Effector CD4-positive, alpha-beta T cell (primary cell): ENCODE data around the gene OOSP3. TPM values are rescaled to one million over a fixed set of nuclear protein-coding genes. Genes with fewer than 3 reads are reported as not detected.
"Not testable (repeated sequence)": the region's sequence is repeated elsewhere in the genome, so short reads cannot be mapped to it uniquely, and the experiment has no call there.

Experiments used
- DNase-seq: peaks from one replicate; pipeline ENCODE4 v3.0.0-alpha.2; 2020
- total RNA-seq: gene quantifications from one replicate; lab custom pipeline; 2026; lab: John Stamatoyannopoulos, UW

The OOSP3 gene, protein sequence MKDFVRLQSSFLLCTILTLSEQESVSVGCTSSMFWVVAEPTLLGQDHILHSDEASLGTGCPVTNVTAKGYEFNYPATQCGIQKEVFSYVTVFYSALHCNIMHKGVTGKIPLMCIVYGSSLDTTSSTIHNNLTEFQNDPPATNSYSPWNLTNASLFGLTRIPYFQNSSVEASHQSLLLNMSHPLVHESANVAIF
- total RNA-seq, result not detected

DNA sequence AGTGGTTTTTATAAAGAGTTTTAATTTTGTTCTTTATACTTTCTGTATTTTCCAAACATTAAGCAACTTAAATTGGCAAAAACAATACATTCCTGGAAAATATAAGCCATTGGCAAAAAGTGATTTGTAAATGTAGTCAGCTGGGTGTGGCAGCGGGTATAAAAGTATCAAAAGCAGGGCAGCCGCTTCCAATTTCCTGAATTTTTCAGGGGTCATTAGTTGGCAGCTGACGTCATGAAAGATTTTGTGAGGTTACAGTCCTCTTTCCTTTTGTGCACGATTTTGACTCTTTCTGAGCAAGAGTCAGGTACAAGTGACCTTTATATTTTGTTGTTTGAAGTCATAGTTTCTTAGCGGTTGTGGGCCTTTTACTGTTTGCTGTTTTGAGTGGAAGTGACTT, at the start of gene OOSP3:
TSS of gene OOSP3 (plus strand) at position 208 of the 400 bp plus-strand sequence. CDS start at position 235, 27 bp downstream.
- no peak for DNase-seq

DNA sequence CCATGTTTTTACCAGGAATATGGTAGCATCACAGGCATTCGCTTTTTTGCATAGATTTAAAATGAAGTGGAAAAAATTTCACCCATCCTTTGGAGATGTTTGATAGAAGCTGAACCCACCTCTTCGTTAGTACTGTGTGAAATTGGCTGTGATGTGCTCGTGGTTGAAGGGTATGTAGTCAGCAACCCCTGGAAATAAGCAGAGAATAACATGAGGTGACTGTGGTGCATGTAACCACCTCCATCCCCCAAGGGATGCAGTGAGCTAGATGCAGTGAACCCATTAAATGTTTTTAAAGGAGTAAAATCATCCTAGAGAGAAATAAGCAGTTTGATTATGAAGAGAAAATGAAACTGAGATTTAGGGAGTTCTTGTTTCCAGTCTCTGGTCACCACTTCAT, 49.2 kb upstream of the OOSP3 start:
- no peak for DNase-seq

DNA sequence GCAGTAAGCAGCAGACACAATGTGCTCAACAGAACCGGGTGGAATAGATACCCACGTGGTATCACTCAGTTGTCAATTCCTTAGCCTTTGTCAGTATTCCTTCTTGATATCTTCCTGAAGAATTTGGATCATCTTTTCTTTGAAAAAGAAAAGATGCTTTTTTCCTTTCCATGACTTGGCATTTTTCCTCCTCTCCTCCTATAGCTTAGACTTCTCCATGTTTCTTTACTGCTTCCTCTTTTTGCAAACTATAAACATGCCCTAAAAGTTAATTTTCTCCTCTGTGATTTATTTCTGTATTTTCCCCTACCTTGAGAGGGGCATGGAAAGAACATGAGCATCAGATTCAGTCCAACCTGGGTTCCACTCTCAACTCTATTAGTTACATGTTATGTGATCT, 45.0 kb upstream of the OOSP3 start:
- no peak for DNase-seq

DNA sequence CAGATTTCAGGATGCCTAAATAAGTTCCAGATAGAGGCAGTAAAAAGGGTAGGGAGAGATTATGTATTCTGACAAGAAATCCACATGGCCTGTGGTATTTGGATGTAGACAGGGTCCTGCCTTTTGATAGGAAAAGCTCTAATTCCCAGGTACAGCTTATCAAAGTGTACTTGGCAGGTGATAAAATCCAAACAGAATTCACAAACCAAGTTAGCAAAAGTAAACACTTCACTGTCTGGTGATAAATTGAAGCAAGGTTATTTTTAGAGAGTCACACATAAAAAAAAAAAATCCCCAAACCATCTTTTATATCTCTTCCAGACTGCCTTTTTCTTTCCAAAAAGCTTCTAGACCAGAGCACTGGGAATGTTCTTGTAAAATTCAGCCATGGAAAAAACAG, 39.0 kb upstream of the OOSP3 start:
- no peak for DNase-seq

DNA sequence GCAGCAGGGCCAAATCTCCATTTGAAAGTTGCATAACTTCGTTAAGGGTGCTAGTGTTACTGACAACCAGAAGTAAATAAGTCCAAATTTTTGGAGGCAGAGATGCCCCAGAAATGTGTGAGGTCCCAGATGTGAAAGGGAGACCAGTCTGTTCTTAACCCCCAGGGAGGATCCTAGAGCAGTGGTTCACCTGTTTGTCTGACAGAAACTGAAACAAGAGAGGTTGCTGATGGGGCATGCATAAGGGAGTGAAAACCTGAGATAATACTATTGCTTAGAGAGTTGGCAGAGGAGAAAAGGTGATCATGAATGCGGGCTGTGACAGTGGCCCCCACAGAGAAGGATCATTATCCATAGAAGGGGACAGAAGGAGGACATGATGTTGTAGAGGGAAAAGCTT, 37.1 kb upstream of the OOSP3 start:
- DNase-seq, result no peak

DNA sequence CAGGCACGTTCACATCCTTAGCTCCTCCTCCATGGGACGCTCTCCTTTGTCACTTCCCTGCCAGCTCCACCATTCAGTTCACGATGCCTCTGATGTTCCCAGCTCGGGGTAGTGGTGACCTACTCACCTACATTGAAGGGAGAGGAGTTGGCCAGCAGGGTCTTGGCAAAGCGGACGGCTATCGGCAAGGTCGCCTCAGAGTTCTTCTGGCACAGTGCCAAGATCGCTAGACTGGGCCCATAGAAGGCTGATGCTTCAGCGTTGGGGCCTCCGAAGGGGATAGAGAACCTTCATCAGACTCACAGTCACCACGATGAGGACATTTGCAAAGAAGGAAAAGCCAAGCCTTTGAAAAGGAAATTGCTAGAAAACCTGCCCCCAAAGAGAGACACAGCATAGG, 36.3 kb upstream of the OOSP3 start:
- DNase-seq, result no peak

DNA sequence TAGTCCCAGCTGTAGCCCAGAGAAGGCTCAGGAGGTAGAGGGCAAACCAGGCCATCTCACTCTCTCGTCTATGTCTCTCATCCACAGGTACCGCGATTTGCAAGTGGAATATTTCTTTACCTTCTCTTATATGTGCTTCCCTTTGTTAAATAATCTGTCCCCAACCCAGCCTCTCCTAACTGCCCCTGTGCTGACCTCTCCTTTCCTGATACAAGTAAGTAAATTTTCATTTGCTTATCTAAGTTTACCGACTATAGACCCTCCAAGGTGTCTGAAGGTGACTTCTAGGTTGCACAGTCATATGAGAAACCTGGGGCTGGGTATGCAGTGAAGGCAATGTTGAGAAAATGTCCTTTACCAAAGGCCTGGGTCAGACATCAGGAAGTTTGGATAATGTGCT, 33.2 kb upstream of the OOSP3 start, which contains the start of gene CBLIF:
TSS of gene CBLIF (minus strand) at position 101 of the 400 bp plus-strand sequence. CDS start at position 55, 46 bp downstream.
- no peak for DNase-seq

DNA sequence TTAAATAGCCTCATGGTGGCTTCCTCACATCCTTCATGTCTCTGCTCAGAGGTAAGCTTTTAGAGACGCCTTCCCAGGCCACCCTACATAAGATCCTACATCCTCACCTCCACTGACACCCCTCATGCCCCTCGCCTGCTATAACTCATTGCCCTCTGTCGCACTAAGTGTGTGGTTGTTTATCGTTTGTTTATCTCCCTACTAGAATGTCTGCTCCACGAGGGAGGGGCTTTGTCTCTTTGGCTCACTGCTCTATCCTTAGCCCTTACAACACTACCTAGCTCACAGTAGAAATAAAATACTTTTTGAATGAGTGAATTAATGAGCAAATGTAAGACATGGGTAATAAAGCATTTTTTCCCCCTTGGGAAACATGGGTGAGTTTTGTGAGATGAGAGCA, 32.0 kb upstream of the OOSP3 start:
- DNase-seq, result no peak

DNA sequence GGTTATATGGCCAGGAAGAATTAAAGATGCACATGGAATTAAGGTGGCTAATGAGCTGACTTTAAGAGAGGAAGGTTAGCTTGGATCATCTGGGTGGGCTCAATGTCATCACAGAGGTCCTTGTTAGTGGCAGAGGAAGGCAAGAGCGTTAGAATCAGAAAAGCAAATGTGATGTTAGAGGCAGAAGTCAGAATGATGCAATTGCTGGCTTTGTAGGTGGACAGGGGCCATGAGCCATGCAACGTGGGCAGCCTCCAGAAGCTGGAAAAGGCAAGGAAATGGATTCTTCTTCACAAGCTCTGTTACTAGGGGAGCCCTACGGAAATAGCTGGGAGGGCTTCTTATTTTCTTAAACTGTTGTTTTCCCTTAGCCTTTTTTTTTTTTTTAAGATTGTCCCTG, 31.0 kb upstream of the OOSP3 start:
- no peak for DNase-seq

DNA sequence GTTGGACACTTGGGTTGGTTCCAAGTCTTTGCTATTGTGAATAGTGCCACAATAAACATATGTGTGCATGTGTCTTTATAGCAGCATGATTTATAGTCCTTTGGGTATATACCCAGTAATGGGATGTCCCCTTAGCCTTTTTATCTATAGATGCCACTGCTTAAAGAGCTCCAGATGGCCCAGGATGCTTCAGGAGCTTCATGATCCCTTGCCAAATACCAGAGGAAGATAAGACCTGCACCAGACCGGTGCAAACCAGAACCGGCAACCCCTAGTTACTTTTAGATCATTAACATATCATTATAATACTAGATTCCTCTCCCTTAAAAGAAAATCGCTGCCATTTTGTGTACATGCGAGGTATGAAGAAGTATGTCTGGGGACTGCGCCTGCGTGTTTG, 30.1 kb upstream of the OOSP3 start:
- not testable (repeated sequence) for DNase-seq

DNA sequence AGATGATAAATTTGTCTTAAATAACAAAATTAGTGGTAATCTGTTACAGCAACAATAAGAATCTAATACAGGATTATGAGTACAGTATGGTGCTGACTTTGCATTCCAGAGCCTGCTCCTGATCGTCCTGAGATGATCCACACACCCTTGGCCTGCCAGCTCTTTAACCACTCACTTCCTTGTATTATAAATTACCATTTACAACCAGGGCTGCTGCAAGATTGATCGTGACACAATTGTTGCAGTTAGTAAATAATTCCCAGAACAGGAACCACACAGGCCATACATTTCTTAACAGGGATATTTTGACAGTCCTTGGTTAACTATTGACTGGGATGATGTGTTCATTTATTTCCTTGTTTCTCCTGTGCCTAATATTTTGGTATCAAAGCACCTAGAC, 29.5 kb upstream of the OOSP3 start:
- DNase-seq, result no peak

DNA sequence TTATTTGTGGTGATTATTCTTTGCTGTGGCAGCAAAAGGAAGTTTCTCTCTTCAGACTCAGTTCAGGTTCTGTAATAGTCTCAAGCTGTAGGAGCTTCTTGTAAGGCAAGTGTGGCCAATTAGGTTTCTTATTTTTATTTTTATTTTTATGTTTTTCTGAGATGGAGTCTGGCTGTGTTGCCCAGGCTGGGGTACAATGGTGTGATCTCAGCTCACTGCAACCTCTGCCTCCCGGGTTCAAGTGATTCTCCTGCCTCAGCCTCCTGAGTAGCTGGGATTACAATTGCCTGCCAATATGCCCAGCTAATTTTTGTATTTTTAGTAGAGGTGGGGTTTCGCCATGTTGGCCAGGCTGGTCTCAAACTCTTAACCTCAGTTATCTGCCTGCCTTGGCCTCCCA, 29.0 kb upstream of the OOSP3 start:
- not testable (repeated sequence) for DNase-seq

DNA sequence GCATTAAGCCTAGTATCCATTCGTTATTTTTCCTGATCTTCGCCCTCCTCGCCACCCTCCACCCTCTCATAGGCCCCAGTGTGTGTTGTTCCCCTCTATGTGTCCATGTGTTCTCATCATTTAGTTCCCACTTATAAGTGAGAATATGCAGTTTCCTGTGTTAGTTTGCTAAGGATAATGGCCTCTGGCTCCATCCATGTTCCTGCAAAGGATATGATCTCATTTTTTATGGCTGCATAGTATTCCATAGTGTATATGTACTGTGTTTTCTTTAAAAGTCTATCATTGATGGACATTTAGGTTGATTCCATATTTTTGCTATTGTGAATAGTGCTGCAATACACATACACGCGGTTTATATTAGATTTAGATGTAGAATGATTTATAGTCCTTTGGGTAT, 27.2 kb upstream of the OOSP3 start:
- not testable (repeated sequence) for DNase-seq

DNA sequence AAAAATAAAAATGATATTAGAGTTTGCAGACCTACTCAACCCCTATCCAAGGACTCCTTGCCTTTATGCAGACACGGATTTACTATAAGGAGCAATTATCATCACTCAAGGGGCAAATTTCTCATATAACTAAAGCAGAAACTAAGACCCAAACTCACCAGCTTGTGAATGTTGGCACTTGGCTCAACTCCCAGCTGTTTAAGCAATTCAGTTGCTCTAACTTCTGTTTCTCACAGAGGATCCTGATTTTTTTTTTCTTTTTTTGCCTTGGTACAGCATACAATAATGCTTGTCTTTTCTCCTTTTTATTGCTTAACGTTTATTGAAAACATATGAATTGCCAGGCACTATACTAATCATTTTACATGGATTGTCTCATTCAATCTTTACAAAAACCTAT, 23.7 kb upstream of the OOSP3 start:
- no peak for DNase-seq

DNA sequence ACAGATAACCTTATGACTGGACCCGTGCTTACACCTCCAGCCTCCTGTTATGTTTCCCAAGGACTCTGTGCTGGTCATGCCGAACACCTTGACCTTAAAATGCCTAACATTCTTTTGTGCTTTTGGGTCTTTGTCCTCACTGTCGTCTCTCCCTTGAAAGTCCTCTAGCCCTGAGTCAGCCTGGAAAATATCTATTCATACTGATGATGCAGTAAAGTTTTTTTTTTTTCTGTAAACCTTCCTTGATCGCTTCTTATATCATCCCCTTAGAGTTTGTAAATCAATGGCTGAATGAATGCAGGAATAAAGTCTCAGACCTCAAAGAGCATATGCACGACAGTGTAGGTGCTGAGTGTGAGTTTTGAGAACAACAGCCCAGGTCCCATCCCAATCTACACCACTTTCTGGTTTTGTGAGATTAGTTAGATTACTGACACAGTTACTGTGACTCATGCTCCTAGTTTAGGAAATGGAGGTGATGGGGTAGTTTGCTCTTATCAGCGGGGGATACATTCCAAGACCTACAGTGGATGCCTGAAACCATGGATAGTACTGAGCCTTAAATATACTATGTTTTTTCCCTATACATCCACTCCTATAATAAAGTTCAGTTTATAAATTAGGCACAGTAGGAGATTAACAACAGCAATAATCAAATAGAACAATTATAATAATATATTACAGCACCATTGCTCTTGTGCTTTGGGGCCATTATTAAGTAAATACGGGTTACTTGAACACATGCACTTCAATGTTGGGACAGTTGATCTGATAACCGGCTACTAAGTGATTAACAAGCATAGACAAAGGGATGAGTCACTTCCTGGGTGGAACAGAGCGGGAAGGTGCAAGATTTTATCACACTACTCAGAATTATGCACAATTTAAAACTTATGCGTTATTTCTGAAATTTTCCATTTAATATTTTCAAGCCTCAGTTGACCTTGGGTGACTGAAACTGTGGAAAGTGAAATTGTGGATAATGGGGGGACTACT, 20.8 kb upstream of the OOSP3 start:
- no peak for DNase-seq

DNA sequence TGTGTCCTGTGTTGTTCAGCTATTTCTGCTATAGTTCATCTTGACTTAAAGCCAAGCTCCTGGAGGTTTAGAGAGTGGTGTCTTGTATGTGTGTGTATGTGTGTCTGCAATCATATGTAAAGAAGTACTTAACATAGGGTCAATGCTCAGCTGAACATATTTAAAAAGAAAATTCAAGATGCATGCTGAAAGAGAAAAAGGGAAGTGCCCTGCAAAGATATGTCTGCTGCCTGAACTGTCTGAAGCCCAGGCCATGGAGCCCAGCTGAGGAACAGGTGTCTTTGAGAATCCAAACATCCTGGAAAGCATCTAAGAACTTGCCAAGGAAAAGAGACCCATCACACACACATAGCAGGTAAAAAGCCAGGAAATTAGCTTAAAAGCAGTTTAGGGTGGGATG, 18.9 kb upstream of the OOSP3 start:
- no peak for DNase-seq

DNA sequence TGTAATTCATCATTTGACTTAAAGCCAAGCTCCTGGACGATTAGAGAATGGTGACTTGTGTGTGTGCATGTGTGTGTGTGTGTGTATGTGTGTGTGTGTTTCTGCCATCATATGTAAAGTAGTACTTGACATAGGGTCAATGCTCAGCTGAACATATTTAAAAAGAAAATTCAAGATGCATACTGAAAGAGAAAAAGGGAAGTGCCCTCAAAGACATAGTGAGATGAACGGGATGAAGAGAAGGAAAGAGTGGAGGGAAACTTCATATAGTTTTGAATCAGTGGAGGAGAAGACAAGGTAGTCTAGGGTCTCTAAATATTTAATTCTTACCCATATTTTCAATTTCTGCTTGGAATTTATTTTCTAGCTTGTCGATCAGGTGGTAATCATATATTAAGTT, 16.3 kb upstream of the OOSP3 start:
- DNase-seq, result no peak

DNA sequence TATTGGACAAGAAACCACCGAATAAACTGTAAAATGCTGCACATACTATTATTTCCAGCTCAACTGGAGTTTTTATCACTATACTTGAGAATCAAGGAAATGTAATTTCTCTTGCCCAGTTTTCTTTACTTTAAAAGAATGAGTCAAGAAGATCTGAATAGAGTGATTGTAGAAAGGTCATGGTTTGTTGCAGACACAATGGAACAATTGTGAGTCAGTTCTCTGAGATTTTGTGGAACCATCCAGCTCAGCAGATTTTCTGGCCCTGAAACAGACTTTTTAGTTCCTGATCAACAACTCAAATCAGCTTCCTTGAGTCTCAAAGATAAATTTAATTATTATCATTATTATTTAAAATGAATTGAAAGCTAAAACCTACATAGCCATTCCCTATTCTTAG, 13.6 kb upstream of the OOSP3 start:
- no peak for DNase-seq

DNA sequence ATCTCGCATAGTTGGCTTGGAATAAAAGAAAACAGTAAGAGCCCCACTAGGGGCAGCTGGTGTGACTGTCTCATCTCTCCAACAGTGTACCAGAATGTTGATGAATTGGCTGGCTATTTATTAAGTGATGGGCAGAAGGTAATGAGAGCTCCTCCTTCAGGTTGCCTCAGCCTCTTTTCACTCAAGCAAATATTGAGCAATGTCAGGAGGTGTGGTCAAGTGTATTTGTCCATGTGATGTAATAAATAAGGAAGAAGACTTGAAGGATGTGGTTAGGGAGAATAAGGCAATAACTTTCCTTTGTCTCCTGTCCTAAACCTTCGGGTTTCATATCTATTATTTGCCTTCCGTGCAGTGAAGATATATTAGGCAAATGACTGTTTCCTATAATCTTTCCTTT, 12.2 kb upstream of the OOSP3 start, which contains the start of gene TCN1:
TSS of gene TCN1 (minus strand) at position 91 of the 400 bp plus-strand sequence. CDS start at position 74, 17 bp downstream.
- DNase-seq, result no peak

DNA sequence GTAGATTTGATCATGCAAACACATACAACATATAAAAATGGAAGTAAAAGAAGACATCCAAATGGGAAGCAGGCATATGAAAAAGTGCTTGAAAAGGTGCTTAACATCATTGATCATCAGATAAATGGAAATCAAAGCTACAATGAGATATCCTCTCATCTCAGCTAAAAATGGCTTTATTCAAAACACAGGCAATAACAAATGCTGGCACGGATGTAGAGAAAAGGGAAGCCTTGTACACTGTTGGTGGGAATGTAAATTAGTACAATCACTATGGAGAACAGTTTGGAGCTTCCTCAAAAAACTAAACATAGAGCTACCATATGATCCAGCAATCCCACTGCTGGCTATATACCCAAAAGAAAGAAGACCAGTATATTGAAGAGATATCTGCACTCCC, 11.7 kb upstream of the OOSP3 start:
- no peak for DNase-seq

DNA sequence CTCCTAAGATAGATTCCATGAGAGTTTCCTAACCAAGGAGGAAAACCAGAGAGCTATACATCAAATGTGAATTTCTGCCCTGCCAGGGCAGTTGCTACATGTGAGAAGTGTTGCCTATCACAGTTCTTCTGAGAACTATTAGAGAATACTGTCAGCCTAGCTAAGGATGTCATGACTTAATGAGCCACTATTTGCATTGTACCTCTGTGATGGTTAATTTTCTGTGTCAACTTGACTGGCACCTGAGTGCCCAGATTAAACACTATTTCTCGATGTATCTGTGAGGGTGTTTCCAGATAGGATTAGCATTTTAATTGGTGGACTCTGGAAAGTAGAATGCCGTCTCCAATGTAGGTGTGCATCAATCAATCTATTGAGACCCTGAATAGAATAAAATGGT, 10.6 kb upstream of the OOSP3 start:
- no peak for DNase-seq

DNA sequence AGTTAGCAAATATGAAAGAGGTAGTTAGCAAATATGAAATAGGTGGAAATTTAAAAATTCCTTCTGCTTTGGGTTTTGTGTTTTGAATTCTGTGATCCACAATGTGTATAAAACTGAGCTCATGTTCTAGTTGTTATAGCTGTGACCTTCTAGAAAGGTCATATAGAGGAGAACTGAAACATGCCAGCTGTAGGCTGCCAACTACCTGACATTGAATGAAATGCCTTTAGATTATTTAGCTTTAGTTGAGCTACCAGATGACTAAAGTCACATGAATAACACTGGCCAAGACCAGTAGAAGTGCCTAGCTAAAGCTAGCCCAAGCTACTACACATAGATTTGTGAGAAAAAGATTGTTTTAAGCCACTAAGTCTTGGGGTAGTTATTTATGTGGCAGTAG, 6.5 kb upstream of the OOSP3 start:
- no peak for DNase-seq

DNA sequence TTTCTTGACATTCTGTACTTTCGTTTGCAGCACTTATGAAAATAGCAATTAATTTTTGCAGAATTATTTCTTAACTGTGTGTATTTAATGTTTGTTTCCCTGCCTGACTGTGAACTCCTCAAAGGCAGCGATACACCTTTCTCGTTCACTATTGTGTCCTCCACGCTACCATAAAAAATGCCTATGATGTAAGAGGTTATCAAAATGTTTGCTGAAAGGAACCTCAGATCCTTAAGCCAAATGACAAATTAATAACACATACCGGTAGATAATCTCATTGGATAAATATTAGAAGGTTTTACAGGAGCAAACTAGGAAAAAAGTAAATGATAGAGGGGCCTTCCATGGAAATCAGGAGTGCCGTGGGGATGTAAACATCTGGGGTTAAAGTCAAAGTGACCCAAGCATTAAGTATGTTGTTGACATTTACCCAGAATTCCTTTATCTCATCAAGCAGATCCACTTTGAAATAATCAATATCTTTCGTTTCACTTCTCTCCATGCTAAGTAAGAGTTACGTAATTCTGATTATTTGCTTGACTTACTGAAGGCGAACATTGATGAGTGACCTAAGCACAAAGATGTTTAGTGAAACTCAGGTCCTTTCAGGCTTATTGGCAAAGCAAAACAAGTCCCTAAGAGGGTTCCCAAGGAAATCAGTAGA, 2.6 kb upstream of the OOSP3 start:
- no peak for DNase-seq
